Memory B cell (primary cell): ENCODE data around the gene HOXC9.

Experiments used
- ATAC-seq: fragments of 150-1000 bp; cut with Tn5 transposase; 2 replicates; pipeline ENCODE4 v1.10.0; 2021; ENCODE audit warnings: low read depth, mild to moderate bottlenecking, moderate library complexity
- DNase-seq, 2 donors: peaks; one replicate each; pipeline ENCODE4 v3.0.0; 2022; ENCODE audit warnings: low spot score in 2 of 2
- H3K27ac Mint-ChIP-seq: one replicate; pipeline ENCODE4 v1.8.0; 2022; ENCODE audit warnings: mild to moderate bottlenecking, moderate library complexity, mixed read lengths
- H3K27me3 Mint-ChIP-seq: one replicate; pipeline ENCODE4 v1.8.0; 2022; ENCODE audit warnings: mixed read lengths
- H3K36me3 Mint-ChIP-seq: one replicate; pipeline ENCODE4 v1.8.0; 2022; ENCODE audit warnings: mild to moderate bottlenecking, mixed read lengths
- H3K4me1 Mint-ChIP-seq: one replicate; pipeline ENCODE4 v1.8.0; 2022; ENCODE audit warnings: mixed read lengths
- H3K4me3 Mint-ChIP-seq: one replicate; pipeline ENCODE4 v1.8.0; 2022; ENCODE audit warnings: mild to moderate bottlenecking, moderate library complexity, mixed read lengths
- H3K9me3 Mint-ChIP-seq: one replicate; pipeline ENCODE4 v1.8.0; 2022; ENCODE audit warnings: mixed read lengths

Gene HOXC9

DNA sequence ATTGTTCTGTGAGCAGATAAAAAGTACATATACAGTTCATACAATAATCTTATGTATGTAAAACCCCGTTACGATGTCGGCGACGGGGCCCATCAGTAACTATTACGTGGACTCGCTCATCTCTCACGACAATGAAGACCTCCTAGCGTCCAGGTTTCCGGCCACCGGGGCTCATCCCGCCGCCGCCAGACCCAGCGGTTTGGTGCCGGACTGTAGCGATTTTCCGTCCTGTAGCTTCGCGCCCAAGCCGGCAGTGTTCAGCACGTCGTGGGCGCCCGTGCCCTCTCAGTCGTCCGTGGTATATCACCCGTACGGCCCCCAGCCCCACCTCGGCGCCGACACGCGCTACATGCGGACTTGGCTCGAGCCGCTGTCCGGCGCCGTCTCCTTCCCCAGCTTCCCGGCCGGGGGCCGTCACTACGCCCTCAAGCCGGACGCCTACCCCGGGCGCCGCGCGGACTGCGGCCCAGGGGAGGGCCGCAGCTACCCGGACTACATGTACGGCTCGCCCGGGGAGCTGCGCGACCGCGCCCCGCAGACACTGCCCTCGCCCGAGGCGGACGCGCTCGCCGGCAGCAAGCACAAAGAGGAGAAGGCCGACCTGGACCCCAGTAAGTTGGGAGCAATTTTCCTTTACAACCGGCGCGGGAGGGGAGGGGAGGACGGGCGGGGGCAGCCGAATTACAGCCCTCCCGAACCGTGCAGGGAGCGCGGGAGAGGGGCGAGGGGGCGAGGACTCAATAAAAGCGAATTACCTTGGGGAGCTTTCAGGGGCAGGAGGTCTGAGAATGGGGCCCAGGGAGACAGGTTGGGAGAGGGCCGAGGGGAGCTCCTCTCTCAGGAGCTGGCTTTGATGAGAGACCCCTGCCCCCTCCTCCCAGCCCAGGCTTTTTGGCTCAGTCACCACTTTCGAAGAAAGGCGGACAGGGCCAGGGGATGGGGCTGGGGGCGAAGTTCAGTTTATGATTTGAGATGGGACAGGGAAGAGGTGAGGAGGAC lies at the start of gene HOXC9:
Gene HOXC9, plus strand, starts transcription at position 46 of the 999 bp plus-strand sequence. Its CDS starts 28 bp downstream, at position 74.
- H3K4me1 Mint-ChIP-seq = peaks cover 13% of the 10 kb centered on the region
- no peak for ATAC-seq
- H3K27ac Mint-ChIP-seq = no peak within 1 kb of the TSS
- H3K27me3 Mint-ChIP-seq = peaks cover 43% of the 10 kb centered on the region
- H3K4me3 Mint-ChIP-seq = no peak within 1 kb of the TSS
- no peak for DNase-seq
- H3K36me3 Mint-ChIP-seq = no peaks in the 10 kb centered on the region
- H3K9me3 Mint-ChIP-seq = no peaks in the 10 kb centered on the region

DNA sequence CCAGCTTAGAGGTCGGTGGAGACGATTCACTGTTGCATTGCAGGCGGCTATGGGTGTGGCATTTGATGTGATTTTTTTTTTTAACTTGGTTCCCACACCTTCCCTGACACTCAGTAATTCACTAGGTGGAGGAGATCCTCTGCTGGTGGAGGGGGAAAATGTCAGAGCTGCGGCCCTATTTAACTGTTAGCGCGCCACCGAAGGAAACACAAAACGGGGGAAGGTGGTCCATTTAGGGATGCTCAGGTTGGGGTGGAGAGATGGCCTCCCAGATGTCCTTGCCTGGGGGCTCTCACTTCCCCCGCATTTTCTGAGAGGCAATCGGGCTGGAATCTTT lies 49.6 kb upstream of the HOXC9 start:
- no peak for DNase-seq
- peaks cover 2% of the 10 kb centered on the region for H3K9me3 Mint-ChIP-seq

DNA sequence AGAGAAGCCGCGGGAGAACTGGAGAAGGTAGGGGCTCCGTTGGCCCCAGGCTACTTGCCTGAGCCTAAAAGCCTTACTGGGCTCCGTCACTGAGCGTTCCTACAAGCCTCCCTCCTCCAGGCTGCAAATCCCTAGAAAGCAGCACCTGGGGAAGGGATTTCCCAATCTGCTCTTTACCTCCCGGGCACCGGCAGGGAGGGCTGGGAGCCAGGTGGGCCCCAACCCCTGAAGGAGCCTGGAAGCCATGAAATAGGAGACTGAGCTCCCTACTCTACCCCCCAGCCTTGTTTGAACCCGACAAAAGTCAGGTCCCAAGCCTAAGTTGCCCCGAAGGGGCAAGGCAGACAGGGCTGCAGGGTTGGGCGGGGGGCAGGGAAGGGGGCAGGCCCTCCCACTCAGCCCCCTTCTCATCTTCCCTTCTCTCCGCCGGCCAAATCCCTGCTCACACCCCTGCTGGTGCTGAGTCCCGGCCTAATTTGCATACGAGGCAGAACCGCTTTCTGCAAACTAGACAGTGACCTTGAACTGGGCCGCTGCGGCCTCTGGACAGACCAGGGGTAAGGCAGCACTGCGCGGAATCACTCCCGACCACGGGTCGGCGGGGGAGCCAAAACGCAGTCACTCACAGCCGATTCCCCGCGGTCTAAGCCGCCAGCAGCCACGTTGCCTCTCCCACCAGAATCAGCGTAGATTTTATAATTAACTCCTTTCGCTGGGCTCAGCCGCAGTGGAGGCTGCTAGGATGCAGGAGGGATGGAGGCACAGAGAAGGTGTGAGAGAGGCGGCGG lies 49.0 kb upstream of the HOXC9 start:
- ATAC-seq = no peak
- peaks cover 7% of the 10 kb centered on the region for H3K4me1 Mint-ChIP-seq
- DNase-seq = no peak
- peaks cover 35% of the 10 kb centered on the region for H3K27me3 Mint-ChIP-seq
- peaks cover 2% of the 10 kb centered on the region for H3K36me3 Mint-ChIP-seq
- H3K27ac Mint-ChIP-seq = peak overlapping the region; percentile 47
- no peak overlapping the region for H3K4me3 Mint-ChIP-seq
- H3K9me3 Mint-ChIP-seq = peaks cover 4% of the 10 kb centered on the region

More for the DNA sequence above, 49.6 kb upstream of the HOXC9 start:
- no peak overlapping the region for H3K27ac Mint-ChIP-seq
- no peak for ATAC-seq
- H3K27me3 Mint-ChIP-seq = peaks cover 37% of the 10 kb centered on the region
- H3K4me3 Mint-ChIP-seq = no peak overlapping the region
- no peaks in the 10 kb centered on the region for H3K36me3 Mint-ChIP-seq
- H3K4me1 Mint-ChIP-seq = peaks cover 4% of the 10 kb centered on the region

DNA sequence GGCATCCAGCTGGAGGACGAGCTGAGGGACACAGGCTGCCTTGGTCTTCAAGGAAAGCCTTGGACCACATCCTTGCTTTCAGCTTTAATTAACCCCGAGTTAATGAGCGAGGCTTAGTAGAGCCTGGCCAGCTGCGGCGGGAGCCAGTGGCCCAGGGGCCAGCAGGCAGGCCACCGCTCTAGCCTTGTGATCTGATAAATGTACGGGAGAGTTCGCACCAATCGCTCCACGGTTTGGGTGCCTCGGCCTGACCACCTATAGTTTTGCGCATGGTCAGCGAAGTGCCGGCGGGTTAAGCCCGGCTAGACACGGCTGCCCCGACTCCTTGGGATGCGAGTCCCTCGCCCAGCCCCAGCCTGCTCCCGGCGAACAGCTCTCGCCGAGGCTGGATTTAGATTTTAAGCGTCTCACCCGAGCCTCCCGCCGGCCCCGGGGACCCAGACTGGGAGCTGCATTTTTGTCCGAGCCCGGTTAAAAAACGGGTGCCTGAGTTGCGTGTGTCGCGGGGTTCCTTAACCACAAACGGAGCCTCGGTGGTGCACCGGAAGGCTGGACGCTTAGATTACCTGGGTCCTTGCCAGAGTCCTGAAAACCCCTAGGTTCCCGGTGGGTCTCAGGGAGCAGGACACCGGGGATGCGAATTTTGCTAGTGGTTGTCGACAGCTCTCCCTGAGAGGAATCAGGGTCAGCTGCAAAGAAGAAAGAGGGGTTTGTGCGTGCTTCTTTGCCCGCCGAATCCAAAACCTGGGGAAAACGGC lies 48.2 kb upstream of the HOXC9 start:
- Mint-ChIP-seq H3K27ac (peak overlapping the region; percentile 53), H3K27me3 (peaks cover 33% of the 10 kb centered on the region), H3K36me3 (peaks cover 3% of the 10 kb centered on the region), H3K4me3 (no peak overlapping the region), H3K9me3 (peaks cover 4% of the 10 kb centered on the region), H3K4me1 (peaks cover 10% of the 10 kb centered on the region)
- no peak for DNase-seq
- ATAC-seq = no peak

DNA sequence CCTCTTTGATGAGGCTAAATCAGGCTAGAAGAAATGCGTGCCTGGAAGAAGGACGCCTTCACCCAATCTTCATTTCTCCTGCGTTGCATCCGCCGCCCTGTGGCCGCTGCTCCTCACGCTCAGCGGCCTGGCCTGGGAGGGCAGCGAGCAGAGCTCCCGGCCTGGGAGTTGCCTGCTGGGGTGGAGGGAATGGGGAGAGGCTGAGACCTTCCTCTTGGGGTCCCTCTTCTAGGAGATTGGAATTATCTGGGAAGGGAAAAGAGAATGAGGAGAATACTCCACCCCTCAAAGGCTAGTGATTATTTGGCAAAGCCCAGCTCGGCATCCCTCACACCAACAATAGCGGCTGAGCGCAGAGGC lies 47.6 kb upstream of the HOXC9 start:
- H3K27me3 Mint-ChIP-seq = peaks cover 33% of the 10 kb centered on the region
- H3K4me1 Mint-ChIP-seq = peaks cover 15% of the 10 kb centered on the region
- H3K36me3 Mint-ChIP-seq = peaks cover 3% of the 10 kb centered on the region
- DNase-seq (no peak), ATAC-seq (no peak)
- no peak overlapping the region for H3K4me3 Mint-ChIP-seq
- peak overlapping the region; percentile 53 for H3K27ac Mint-ChIP-seq
- peaks cover 4% of the 10 kb centered on the region for H3K9me3 Mint-ChIP-seq

DNA sequence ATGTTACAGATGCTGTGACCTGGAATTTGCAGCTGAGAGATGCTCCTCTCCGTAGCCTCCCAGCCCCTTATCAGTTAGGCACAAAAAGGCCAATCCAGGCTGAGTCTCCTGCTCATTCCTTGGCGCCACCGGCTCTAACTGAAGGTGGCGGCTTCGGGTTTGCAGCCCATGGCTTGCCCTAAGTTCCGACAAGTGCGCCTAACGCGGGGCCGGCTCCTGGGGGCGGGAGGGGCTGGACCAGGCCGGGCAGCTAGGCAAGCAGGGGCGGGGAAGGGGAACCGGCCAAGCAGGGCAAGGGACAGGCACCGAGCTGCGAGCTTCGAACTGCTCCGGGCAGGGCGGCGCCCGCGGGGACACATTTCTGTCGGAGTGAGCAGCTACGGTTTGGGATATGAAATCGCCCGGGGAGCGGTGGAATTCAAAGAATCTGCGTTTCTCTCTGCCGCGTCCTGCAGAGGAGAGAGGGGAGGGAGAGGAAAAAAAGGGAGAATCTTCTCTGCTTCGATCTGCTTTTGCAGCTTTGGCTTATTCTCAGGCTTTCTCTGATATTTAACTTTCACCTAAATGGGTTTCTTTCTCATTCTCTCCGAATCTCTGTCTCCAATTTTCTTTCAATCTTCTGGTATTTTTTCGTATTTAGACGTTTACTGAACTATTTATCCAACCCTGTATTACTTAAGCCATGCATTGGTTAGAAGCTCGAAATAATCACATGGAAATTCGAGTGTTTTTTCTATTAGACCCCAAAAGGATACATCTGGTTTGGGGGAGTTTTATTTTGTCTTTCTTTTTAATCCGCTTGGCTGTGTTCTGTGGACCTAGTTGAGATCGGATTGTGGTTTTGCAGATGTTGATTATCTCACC lies 46.9 kb upstream of the HOXC9 start:
- DNase-seq (no peak), ATAC-seq (no peak)
- H3K36me3 Mint-ChIP-seq = peaks cover 3% of the 10 kb centered on the region
- H3K4me3 Mint-ChIP-seq = no peak overlapping the region
- H3K27ac Mint-ChIP-seq = peak overlapping the region; percentile 73
- peaks cover 4% of the 10 kb centered on the region for H3K9me3 Mint-ChIP-seq
- peaks cover 15% of the 10 kb centered on the region for H3K4me1 Mint-ChIP-seq
- H3K27me3 Mint-ChIP-seq = peaks cover 35% of the 10 kb centered on the region

DNA sequence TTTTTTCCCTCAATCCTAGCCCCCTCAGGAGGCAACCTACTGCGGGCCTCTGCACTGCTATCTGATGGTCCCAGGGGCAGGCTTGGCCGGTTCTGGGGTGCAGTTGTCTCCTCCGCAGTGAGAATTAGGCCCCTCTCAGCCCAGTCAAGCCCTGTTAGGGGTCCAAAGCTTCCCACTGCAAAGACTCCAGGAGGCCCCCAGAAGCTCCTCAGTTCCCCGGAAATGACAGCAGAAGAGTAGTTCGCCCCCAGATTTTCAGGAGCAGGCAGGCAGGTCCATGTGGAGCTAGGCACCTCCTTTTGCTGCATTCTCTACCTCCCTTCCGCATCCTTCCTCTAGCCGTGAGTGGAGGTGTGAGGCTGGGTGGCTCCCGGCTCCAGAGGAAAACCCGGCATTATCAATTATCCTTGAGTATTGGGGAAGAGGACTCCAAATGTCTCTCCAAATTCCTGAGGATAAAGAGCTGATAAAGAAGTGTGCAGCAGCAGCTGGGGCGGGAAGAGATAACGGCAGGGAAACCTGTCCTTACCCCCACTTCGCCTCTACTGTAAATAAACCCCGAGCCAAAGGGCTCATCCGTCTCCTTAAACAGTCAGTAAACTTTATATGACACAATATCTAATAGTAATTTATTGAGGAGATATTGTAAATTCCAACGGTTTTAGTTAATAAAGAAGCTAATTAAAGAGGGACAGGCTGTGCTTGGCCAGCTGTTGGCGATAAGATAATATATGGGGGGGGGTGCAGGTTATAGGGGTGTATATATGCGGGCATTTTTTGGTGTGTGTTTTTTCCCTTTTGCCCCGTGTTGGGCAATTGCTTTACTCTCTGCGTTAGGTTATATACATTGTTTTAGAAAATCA lies 45.9 kb upstream of the HOXC9 start:
- Mint-ChIP-seq H3K27ac (peak overlapping the region; percentile 73), H3K4me3 (no peak overlapping the region), H3K4me1 (peaks cover 15% of the 10 kb centered on the region), H3K9me3 (peaks cover 4% of the 10 kb centered on the region), H3K27me3 (peaks cover 37% of the 10 kb centered on the region), H3K36me3 (peaks cover 3% of the 10 kb centered on the region)
- ATAC-seq = no peak
- DNase-seq = no peak

DNA sequence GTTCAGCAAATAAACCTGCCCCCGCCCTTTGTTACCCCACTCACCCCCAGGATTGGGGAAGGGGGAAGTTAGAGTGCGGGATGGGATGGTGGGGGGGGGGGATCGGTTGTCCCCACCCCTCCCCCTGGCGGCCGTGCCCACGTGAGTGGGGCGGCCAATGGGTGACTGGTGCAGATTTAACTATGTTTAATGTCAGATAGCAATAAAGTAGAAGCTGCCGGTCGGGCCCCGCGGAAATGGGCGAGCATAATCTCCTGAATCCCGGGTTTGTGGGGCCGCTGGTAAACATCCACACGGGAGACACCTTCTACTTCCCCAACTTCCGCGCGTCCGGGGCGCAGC lies 45.3 kb upstream of the HOXC9 start, which contains the start of gene HOXC12:
Gene HOXC12, plus strand, starts transcription at position 210 of the 342 bp plus-strand sequence. Its CDS starts 27 bp downstream, at position 237.
- H3K9me3 Mint-ChIP-seq = peaks cover 4% of the 10 kb centered on the region
- ATAC-seq (no peak), DNase-seq (no peak)
- peaks cover 15% of the 10 kb centered on the region for H3K4me1 Mint-ChIP-seq
- H3K4me3 Mint-ChIP-seq = no peak within 1 kb of the TSS
- H3K27ac Mint-ChIP-seq = peak within 1 kb of the TSS; percentile 73
- peaks cover 38% of the 10 kb centered on the region for H3K27me3 Mint-ChIP-seq
- H3K36me3 Mint-ChIP-seq = peaks cover 3% of the 10 kb centered on the region

DNA sequence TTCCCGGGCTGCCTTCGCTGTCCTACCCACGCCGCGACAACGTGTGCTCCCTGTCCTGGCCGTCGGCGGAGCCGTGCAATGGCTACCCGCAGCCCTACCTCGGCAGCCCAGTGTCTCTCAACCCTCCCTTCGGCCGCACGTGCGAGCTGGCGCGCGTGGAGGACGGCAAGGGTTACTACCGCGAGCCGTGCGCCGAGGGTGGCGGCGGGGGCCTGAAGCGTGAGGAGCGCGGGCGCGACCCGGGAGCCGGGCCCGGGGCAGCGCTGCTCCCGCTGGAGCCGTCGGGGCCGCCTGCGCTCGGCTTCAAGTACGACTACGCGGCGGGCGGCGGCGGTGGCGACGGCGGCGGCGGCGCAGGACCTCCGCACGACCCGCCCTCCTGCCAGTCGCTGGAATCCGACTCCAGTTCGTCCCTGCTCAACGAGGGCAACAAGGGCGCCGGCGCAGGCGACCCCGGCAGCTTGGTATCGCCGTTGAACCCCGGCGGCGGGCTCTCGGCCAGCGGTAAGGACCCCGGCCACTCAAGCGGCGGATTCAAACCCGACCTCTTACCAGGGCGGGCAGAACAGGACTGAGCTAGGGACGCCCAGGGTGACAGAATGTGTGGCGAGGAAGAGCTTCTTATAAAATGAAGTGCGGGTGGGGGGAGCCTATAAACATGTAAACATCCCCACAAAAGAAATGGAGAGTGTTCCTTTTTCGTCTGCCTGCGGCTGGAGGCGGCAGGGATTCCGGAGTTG lies 44.8 kb upstream of the HOXC9 start:
- ATAC-seq = no peak
- no peak for DNase-seq
- H3K4me1 Mint-ChIP-seq = peaks cover 15% of the 10 kb centered on the region
- H3K27ac Mint-ChIP-seq = peak overlapping the region; percentile 67
- no peak overlapping the region for H3K4me3 Mint-ChIP-seq
- H3K9me3 Mint-ChIP-seq = peaks cover 6% of the 10 kb centered on the region
- peaks cover 41% of the 10 kb centered on the region for H3K27me3 Mint-ChIP-seq
- peaks cover 3% of the 10 kb centered on the region for H3K36me3 Mint-ChIP-seq

DNA sequence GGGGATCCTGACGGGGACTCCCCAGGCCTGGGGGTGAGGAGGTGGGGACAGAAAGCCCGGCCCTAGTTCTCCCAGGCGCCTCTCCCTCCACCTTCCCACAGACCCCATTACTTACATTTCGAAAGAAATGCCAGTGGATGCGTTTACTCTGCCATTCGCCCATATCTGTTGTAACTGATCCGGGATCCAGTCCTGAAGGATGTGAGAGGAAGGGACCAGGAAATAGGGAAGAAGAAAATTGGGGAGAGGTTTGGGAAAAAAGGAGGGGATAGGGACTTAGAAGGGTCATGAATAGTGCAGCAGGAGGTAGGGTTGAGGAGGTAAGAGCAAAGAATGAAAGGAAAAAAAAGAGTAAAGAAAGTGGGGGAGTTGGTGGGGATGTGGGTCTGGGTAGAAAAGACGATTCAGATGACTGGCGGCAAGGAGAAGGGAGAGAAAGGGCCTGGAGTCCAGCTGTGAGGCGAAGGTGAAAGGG lies 44.1 kb upstream of the HOXC9 start:
- Mint-ChIP-seq H3K27ac (peak overlapping the region; percentile 67), H3K9me3 (peaks cover 6% of the 10 kb centered on the region), H3K36me3 (peaks cover 3% of the 10 kb centered on the region), H3K27me3 (peaks cover 43% of the 10 kb centered on the region), H3K4me1 (peaks cover 15% of the 10 kb centered on the region), H3K4me3 (no peak overlapping the region)
- ATAC-seq = no peak
- DNase-seq = no peak

DNA sequence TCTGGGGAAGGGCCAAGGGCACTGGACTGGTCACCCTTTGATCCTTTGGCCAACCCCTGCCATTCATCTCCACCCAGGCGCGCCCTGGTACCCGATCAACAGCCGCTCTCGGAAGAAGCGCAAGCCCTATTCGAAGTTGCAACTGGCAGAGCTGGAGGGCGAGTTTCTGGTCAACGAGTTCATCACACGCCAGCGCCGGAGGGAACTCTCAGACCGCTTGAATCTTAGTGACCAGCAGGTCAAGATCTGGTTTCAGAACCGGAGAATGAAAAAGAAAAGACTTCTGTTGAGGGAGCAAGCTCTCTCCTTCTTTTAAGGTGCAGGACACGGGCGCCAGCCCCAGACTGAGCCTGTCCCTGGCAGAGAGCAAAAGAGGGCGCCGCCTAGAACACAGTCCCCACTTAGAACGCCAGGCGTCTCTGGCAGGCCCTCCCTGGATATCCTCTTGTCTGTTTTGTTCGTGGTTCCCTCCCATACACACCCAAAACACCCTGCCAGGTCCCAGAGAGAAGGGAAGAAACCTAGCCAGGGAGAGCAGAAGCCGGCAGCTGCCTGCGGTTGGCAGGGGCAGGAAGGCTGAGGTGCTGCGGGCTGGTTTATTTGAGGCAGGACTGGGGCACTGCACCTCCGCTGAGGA lies 43.6 kb upstream of the HOXC9 start:
- Mint-ChIP-seq H3K4me3 (peak overlapping the region; percentile 9), H3K27ac (peak overlapping the region; percentile 67), H3K27me3 (peaks cover 39% of the 10 kb centered on the region), H3K9me3 (peaks cover 6% of the 10 kb centered on the region), H3K4me1 (peaks cover 11% of the 10 kb centered on the region), H3K36me3 (peaks cover 3% of the 10 kb centered on the region)
- DNase-seq (no peak), ATAC-seq (no peak)
